ENCODE data around the gene TMEM132C. TPM values are rescaled to one million over a fixed set of nuclear protein-coding genes. Genes with fewer than 3 reads are reported as not detected.

Gene TMEM132C
- total and polyA plus RNA-seq, 2 of the 13 experiments (the other 11 are each of a cell fraction or from before 2014, with no cell fraction given) = not detected

DNA sequence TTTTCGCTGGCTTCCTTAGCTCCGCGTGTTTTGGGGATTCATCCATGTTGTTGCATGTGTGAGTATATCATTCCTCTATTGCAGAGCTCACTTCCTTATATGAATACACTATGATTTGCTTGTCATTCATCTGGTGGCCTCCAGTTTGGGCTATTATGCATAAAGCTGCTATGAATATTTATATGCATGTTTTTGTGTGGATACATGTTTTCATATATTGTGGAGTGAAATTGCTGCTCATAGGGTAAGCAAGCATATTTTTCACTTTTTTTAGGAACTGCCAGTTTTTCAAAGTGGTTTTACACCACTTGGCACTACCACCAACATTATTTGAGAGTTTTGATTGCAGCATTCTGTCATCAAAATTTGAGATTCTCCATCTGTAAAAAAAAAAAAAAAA, 190.0 kb downstream of the TMEM132C start:
- H3K4me1 ChIP-seq (ENCODE audit: insufficient read depth, low read length) = no peaks in the 10 kb centered on the region
- no peak overlapping the region for H3K27ac ChIP-seq (ENCODE audit: extremely low read length, insufficient read depth, low read length)
- no peak overlapping the region for H3K9ac ChIP-seq (ENCODE audit: insufficient read depth, low read depth, low read length)
- H3K9me3 ChIP-seq (ENCODE audit: low read length) = no peaks in the 10 kb centered on the region
- H3K79me2 ChIP-seq (ENCODE audit: insufficient read depth, low read length) = no peaks in the 10 kb centered on the region
- FAIRE-seq (no peak), ATAC-seq (no peak), DNase-seq (ENCODE audit: low spot score) (no peak)
- intact Hi-C loops (cut with micrococcal nuclease; ENCODE audit: unreplicated experiment) = no loop called here
- no TSS peak for BruUV-seq (replicated peaks)
- WGBS (ENCODE audit: low lambda C conversion rate) = 69% methylated on average over 3 of the region's 3 CpGs
- no peak overlapping the region for H3K4me2 ChIP-seq (ENCODE audit: low read depth, low read length)
- H3K4me3 ChIP-seq (replicated peaks in 1 of 3; ENCODE audit: insufficient read depth in 1 of 3, low read depth in 2 of 3, low read length in 3 of 3) = no peak overlapping the region
- no peaks in the 10 kb centered on the region for H4K20me1 ChIP-seq (ENCODE audit: insufficient read depth, low read length)
- TF ChIP-seq POLR2G (IDR thresholded peaks at IDR 0.05; ENCODE audit: low read depth, low read length) = no peak
- ChIA-PET CTCF (ENCODE audit: low intra/inter-chr PET ratio, low total read pairs) (no interaction called here), POLR2A (no interaction called here)
- in situ Hi-C loops (cut with HindIII; ENCODE audit: extremely low pct_ligation_motif_present, low pct_unique_long_range_greater_than_20kb) = no loop called here
- H3K36me3 ChIP-seq (replicated peaks in 1 of 2; ENCODE audit: control insufficient read depth in 1 of 2, insufficient read depth in 2 of 2, low read length in 2 of 2) = no peaks in the 10 kb centered on the region
- H2AFZ ChIP-seq (ENCODE audit: low read length) = no peak overlapping the region
- H3K27me3 ChIP-seq (ENCODE audit: control insufficient read depth in 1 of 2, insufficient read depth in 2 of 2, low read length in 2 of 2) = peaks cover 0 to 12% of the 10 kb centered on the region in 2 experiments; a peak in 2 of 5 replicates

DNA sequence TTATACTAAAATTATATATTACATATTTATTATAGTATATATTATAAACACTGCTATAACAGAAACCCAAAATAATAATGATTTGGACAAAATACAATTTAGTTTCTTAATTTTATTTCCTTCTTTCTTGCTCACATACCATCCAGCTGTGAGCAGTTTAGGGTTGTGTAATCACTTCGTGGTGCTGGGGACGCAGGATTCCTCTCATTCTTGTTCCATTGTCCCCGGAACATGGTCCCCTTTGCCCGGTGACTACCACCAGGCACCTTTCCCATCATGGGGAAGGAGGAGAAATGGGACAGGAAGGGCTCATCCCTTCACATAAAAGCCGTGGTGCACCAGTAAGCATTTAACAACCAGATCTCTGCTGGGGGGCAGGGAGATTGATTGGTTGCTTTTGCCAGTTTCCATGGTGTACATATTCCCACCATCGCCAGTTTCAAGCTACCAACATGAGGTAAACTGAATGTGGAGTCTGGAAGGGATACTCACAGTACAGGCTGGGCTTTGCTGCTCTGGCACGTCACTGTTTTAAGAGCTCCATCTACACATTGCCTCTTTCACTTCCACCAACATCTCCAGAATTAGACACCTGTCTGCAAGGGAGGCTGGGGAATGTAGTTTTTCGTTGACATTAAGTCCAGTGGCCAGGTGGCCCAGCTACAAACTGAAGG, 191.5 kb downstream of the TMEM132C start:
- no peak overlapping the region for H2AFZ ChIP-seq (ENCODE audit: low read length)
- DNase-seq (ENCODE audit: low spot score) (no peak), ATAC-seq (no peak), FAIRE-seq (no peak)
- no peak overlapping the region for H3K9ac ChIP-seq (ENCODE audit: insufficient read depth, low read depth, low read length)
- H3K9me3 ChIP-seq (ENCODE audit: low read length) = no peaks in the 10 kb centered on the region
- no peaks in the 10 kb centered on the region for H4K20me1 ChIP-seq (ENCODE audit: insufficient read depth, low read length)
- CTCF ChIA-PET (ENCODE audit: low intra/inter-chr PET ratio, low total read pairs) = no interaction called here
- POLR2A ChIA-PET = no interaction called here
- in situ Hi-C loops (cut with HindIII; ENCODE audit: extremely low pct_ligation_motif_present, low pct_unique_long_range_greater_than_20kb) = no loop called here
- H3K4me3 ChIP-seq (replicated peaks in 1 of 3; ENCODE audit: insufficient read depth in 1 of 3, low read depth in 2 of 3, low read length in 3 of 3) = no peak overlapping the region
- no peak for TF ChIP-seq HNRNPL (IDR thresholded peaks at IDR 0.05; ENCODE audit: low read depth, low read length)
- BruUV-seq (replicated peaks) = no TSS peak
- under 1% methylated on average over 8 of the region's 8 CpGs for WGBS (ENCODE audit: low lambda C conversion rate)
- no peak overlapping the region for H3K4me2 ChIP-seq (ENCODE audit: low read depth, low read length)
- peaks cover 0 to 7% of the 10 kb centered on the region in 2 experiments; a peak in 2 of 5 replicates for H3K27me3 ChIP-seq (ENCODE audit: control insufficient read depth in 1 of 2, insufficient read depth in 2 of 2, low read length in 2 of 2)
- no peaks in the 10 kb centered on the region for H3K36me3 ChIP-seq (replicated peaks in 1 of 2; ENCODE audit: control insufficient read depth in 1 of 2, insufficient read depth in 2 of 2, low read length in 2 of 2)
- H3K4me1 ChIP-seq (ENCODE audit: insufficient read depth, low read length) = no peaks in the 10 kb centered on the region
- no peaks in the 10 kb centered on the region for H3K79me2 ChIP-seq (ENCODE audit: insufficient read depth, low read length)
- intact Hi-C loops (cut with micrococcal nuclease; ENCODE audit: unreplicated experiment) = no loop called here
- no peak overlapping the region for H3K27ac ChIP-seq (ENCODE audit: extremely low read length, insufficient read depth, low read length)
